ENCODE data around the gene PHEX.

The PHEX gene

DNA sequence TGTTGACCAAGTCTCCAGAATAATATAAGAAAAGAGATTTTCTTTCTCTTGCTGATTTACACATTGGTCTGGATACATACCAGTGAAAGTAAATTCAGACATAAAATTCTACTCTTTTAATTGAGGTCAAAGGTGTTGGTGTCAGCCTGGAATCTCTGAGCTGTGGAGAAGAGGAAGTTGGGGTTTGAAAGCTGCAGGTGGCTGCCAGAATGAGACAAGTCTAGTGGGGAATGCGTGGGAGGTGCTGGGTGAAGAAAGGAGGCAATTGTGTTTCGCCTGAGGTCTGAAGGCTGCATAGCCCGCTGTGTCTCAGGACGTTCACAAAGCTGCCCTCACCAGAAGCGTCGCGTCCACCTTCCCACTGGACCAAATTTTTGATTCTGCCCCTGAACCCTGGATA lies 31.2 kb downstream of the PHEX start:
- Histone ChIP-seq H4K12ac (ENCODE audit: low read depth, low read length) (no peak overlapping the region), H3K4ac (ENCODE audit: low read depth, low read length) (no peak overlapping the region), H4K8ac (ENCODE audit: low read depth, low read length) (no peak overlapping the region), H3K36me3 (ENCODE audit: control insufficient read depth in 1 of 2, insufficient read depth in 2 of 2, low read length in 2 of 2) (no peaks in the 10 kb centered on the region), H3K23ac (ENCODE audit: low read length) (no peak overlapping the region), H3K79me2 (ENCODE audit: control insufficient read depth, insufficient read depth, low read length, poor library complexity) (no peaks in the 10 kb centered on the region), H2AFZ (ENCODE audit: insufficient read depth, low read length, poor library complexity) (no peak overlapping the region), H3K27me3 (ENCODE audit: insufficient read depth, low read length) (no peaks in the 10 kb centered on the region), H3K9me3 (ENCODE audit: insufficient read depth, low read depth, low read length) (no peaks in the 10 kb centered on the region), H3K4me3 (ENCODE audit: low read depth, low read length) (no peak overlapping the region), H3K14ac (ENCODE audit: low read length) (no peak overlapping the region), H3K27ac (ENCODE audit: low read depth, low read length) (no peak overlapping the region), H3K18ac (ENCODE audit: low read length) (no peak overlapping the region), H2BK120ac (ENCODE audit: insufficient read depth, low read length, poor library complexity) (no peak overlapping the region), H2BK12ac (ENCODE audit: low read length) (no peak overlapping the region), H3K79me1 (ENCODE audit: low read length) (no peaks in the 10 kb centered on the region), H2BK5ac (ENCODE audit: low read depth, low read length, poor library complexity) (no peak overlapping the region), H2AK5ac (ENCODE audit: low read length) (no peak overlapping the region), H3K4me1 (ENCODE audit: control insufficient read depth in 1 of 2, insufficient read depth in 2 of 2, low read length in 2 of 2) (peaks cover 0 to 3% of the 10 kb centered on the region in 2 experiments), H3K4me2 (ENCODE audit: low read length) (no peak overlapping the region), H3K9ac (ENCODE audit: low read length) (no peak overlapping the region), H4K91ac (ENCODE audit: low read depth, low read length) (no peak overlapping the region)
- WGBS (ENCODE audit: extremely low coverage, insufficient coverage, insufficient read length), result no CpG with 5 or more reads among the region's 7 CpGs
- no peak for DNase-seq

- H3K27ac ChIP-seq (ENCODE audit: low read depth, low read length), result no peak overlapping the region
- H4K12ac ChIP-seq (ENCODE audit: low read depth, low read length), result no peak overlapping the region
- no peak overlapping the region for H3K4me3 ChIP-seq (ENCODE audit: low read depth, low read length)
- no peak overlapping the region for H3K9ac ChIP-seq (ENCODE audit: low read length)
- no peak overlapping the region for H2BK120ac ChIP-seq (ENCODE audit: insufficient read depth, low read length, poor library complexity)
- WGBS (ENCODE audit: extremely low coverage, insufficient coverage, insufficient read length), result no CpG with 5 or more reads among the region's 4 CpGs
- no peak overlapping the region for H2BK5ac ChIP-seq (ENCODE audit: low read depth, low read length, poor library complexity)
- no peak overlapping the region for H3K4ac ChIP-seq (ENCODE audit: low read depth, low read length)
- DNase-seq, result no peak
- no peak overlapping the region for H2AFZ ChIP-seq (ENCODE audit: insufficient read depth, low read length, poor library complexity)
- no peak overlapping the region for H3K14ac ChIP-seq (ENCODE audit: low read length)
- no peak overlapping the region for H3K4me2 ChIP-seq (ENCODE audit: low read length)
- H3K27me3 ChIP-seq (ENCODE audit: insufficient read depth, low read length), result no peaks in the 10 kb centered on the region
- H3K79me2 ChIP-seq (ENCODE audit: control insufficient read depth, insufficient read depth, low read length, poor library complexity), result no peaks in the 10 kb centered on the region
- no peak overlapping the region for H2AK5ac ChIP-seq (ENCODE audit: low read length)
- no peak overlapping the region for H2BK12ac ChIP-seq (ENCODE audit: low read length)
- H4K91ac ChIP-seq (ENCODE audit: low read depth, low read length), result no peak overlapping the region
- H3K18ac ChIP-seq (ENCODE audit: low read length), result no peak overlapping the region
- no peak overlapping the region for H3K23ac ChIP-seq (ENCODE audit: low read length)
- H3K4me1 ChIP-seq (ENCODE audit: control insufficient read depth in 1 of 2, insufficient read depth in 2 of 2, low read length in 2 of 2), result no peaks in the 10 kb centered on the region
- no peak overlapping the region for H4K8ac ChIP-seq (ENCODE audit: low read depth, low read length)
- no peaks in the 10 kb centered on the region for H3K79me1 ChIP-seq (ENCODE audit: low read length)
- H3K36me3 ChIP-seq (ENCODE audit: control insufficient read depth in 1 of 2, insufficient read depth in 2 of 2, low read length in 2 of 2), result no peaks in the 10 kb centered on the region
- no peaks in the 10 kb centered on the region for H3K9me3 ChIP-seq (ENCODE audit: insufficient read depth, low read depth, low read length)
Observed at GRCh38 chrX:22069586-22069985, 37.5 kb downstream of the PHEX start.

DNA sequence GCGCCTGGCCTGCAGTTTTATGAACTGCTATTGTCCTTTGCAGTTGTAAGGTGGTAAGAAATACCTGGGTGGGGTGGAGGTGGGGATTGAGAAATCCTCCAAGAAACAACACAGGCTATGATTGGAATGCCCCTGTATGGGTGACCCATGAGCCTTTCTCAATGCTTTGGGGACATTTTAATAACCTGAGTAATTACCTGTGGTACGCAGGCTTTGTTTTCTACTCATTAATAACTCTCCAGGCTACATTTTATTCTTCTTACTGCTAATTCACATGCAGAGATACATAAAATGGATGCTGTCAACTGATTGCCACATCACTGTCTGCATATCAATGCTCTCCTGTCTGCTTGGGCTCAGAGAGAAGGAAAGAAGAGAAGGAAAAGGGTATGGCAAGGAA lies 41.8 kb downstream of the PHEX start:
- H3K4me3 ChIP-seq (ENCODE audit: low read depth, low read length), result no peak overlapping the region
- DNase-seq, result peak; percentile 77 to 93
- H3K14ac ChIP-seq (ENCODE audit: low read length), result no peak overlapping the region
- no peak overlapping the region for H3K23ac ChIP-seq (ENCODE audit: low read length)
- no peaks in the 10 kb centered on the region for H3K36me3 ChIP-seq (ENCODE audit: control insufficient read depth in 1 of 2, insufficient read depth in 2 of 2, low read length in 2 of 2)
- WGBS (ENCODE audit: extremely low coverage, insufficient coverage, insufficient read length), result no CpG with 5 or more reads among the region's 2 CpGs
- H2BK5ac ChIP-seq (ENCODE audit: low read depth, low read length, poor library complexity), result no peak overlapping the region
- H2AK5ac ChIP-seq (ENCODE audit: low read length), result no peak overlapping the region
- no peaks in the 10 kb centered on the region for H3K79me2 ChIP-seq (ENCODE audit: control insufficient read depth, insufficient read depth, low read length, poor library complexity)
- H3K9ac ChIP-seq (ENCODE audit: low read length), result no peak overlapping the region
- H4K91ac ChIP-seq (ENCODE audit: low read depth, low read length), result no peak overlapping the region
- no peak overlapping the region for H3K4ac ChIP-seq (ENCODE audit: low read depth, low read length)
- no peak overlapping the region for H3K18ac ChIP-seq (ENCODE audit: low read length)
- no peak overlapping the region for H4K12ac ChIP-seq (ENCODE audit: low read depth, low read length)
- H2BK120ac ChIP-seq (ENCODE audit: insufficient read depth, low read length, poor library complexity), result no peak overlapping the region
- H3K27ac ChIP-seq (ENCODE audit: low read depth, low read length), result no peak overlapping the region
- H3K9me3 ChIP-seq (ENCODE audit: insufficient read depth, low read depth, low read length), result no peaks in the 10 kb centered on the region
- H2AFZ ChIP-seq (ENCODE audit: insufficient read depth, low read length, poor library complexity), result no peak overlapping the region
- H3K79me1 ChIP-seq (ENCODE audit: low read length), result no peaks in the 10 kb centered on the region
- H2BK12ac ChIP-seq (ENCODE audit: low read length), result no peak overlapping the region
- H4K8ac ChIP-seq (ENCODE audit: low read depth, low read length), result no peak overlapping the region
- H3K4me2 ChIP-seq (ENCODE audit: low read length), result no peak overlapping the region
- no peaks in the 10 kb centered on the region for H3K27me3 ChIP-seq (ENCODE audit: insufficient read depth, low read length)
- H3K4me1 ChIP-seq (ENCODE audit: control insufficient read depth in 1 of 2, insufficient read depth in 2 of 2, low read length in 2 of 2), result no peaks in the 10 kb centered on the region

- Histone ChIP-seq H3K14ac (ENCODE audit: low read length) (no peak overlapping the region), H2BK120ac (ENCODE audit: insufficient read depth, low read length, poor library complexity) (no peak overlapping the region)
Observed at GRCh38 chrX:22078117-22078516, 46.0 kb downstream of the PHEX start.

More at GRCh38 chrX:22078117-22078516, 46.0 kb downstream of the PHEX start:
- H3K9ac ChIP-seq (ENCODE audit: low read length), result no peak overlapping the region
- no peaks in the 10 kb centered on the region for H3K79me1 ChIP-seq (ENCODE audit: low read length)
- H3K27me3 ChIP-seq (ENCODE audit: insufficient read depth, low read length), result no peaks in the 10 kb centered on the region
- no peak overlapping the region for H4K91ac ChIP-seq (ENCODE audit: low read depth, low read length)
- H2AFZ ChIP-seq (ENCODE audit: insufficient read depth, low read length, poor library complexity), result no peak overlapping the region
- H3K9me3 ChIP-seq (ENCODE audit: insufficient read depth, low read depth, low read length), result no peaks in the 10 kb centered on the region
- H3K4me1 ChIP-seq (ENCODE audit: control insufficient read depth in 1 of 2, insufficient read depth in 2 of 2, low read length in 2 of 2), result no peaks in the 10 kb centered on the region
- H2BK5ac ChIP-seq (ENCODE audit: low read depth, low read length, poor library complexity), result no peak overlapping the region
- H3K36me3 ChIP-seq (ENCODE audit: control insufficient read depth in 1 of 2, insufficient read depth in 2 of 2, low read length in 2 of 2), result no peaks in the 10 kb centered on the region
- H3K18ac ChIP-seq (ENCODE audit: low read length), result no peak overlapping the region
- no CpG with 5 or more reads among the region's 2 CpGs for WGBS (ENCODE audit: extremely low coverage, insufficient coverage, insufficient read length)
- no peak overlapping the region for H3K27ac ChIP-seq (ENCODE audit: low read depth, low read length)
- H3K23ac ChIP-seq (ENCODE audit: low read length), result no peak overlapping the region
- no peak overlapping the region for H2AK5ac ChIP-seq (ENCODE audit: low read length)
- H4K8ac ChIP-seq (ENCODE audit: low read depth, low read length), result no peak overlapping the region
- no peak overlapping the region for H3K4me3 ChIP-seq (ENCODE audit: low read depth, low read length)
- no peak overlapping the region for H2BK12ac ChIP-seq (ENCODE audit: low read length)
- no peak overlapping the region for H3K4me2 ChIP-seq (ENCODE audit: low read length)
- H4K12ac ChIP-seq (ENCODE audit: low read depth, low read length), result no peak overlapping the region
- peak; percentile 26 to 78 for DNase-seq
- H3K79me2 ChIP-seq (ENCODE audit: control insufficient read depth, insufficient read depth, low read length, poor library complexity), result no peaks in the 10 kb centered on the region
- no peak overlapping the region for H3K4ac ChIP-seq (ENCODE audit: low read depth, low read length)

Data from trophoblast cell (in vitro differentiated cells and primary cell).